ENCODE data around the gene ANKS6. TPM values are rescaled to one million over a fixed set of nuclear protein-coding genes. Genes with fewer than 3 reads are reported as not detected.

Gene ANKS6
- total RNA-seq, 2 donors from 2014 or later: 41.7 to 55.2 TPM

DNA sequence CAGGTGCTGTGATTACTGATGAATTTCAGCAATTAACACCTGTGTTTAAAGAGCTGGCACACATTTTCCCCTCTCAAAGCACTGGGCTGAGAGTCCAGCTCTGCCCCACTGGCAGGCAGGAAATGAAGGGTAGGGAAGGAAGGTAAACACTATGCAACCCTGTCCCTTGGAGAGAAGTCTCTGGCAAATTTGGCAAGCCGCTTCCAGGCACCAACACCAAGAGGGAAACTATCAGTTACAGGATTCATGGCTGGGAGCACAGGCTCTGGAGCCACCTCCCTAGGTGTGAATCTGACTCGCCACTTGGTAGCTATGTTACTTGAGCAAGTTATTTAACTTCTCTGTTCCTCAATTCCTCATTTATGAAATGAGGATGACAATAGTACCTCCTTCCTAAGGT, 3.3 kb downstream of the ANKS6 start:
- TF ChIP-seq, protein P1, sequence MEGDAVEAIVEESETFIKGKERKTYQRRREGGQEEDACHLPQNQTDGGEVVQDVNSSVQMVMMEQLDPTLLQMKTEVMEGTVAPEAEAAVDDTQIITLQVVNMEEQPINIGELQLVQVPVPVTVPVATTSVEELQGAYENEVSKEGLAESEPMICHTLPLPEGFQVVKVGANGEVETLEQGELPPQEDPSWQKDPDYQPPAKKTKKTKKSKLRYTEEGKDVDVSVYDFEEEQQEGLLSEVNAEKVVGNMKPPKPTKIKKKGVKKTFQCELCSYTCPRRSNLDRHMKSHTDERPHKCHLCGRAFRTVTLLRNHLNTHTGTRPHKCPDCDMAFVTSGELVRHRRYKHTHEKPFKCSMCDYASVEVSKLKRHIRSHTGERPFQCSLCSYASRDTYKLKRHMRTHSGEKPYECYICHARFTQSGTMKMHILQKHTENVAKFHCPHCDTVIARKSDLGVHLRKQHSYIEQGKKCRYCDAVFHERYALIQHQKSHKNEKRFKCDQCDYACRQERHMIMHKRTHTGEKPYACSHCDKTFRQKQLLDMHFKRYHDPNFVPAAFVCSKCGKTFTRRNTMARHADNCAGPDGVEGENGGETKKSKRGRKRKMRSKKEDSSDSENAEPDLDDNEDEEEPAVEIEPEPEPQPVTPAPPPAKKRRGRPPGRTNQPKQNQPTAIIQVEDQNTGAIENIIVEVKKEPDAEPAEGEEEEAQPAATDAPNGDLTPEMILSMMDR (conservative IDR thresholded peaks at IDR 0.05): no peak
- Mint-ChIP-seq H3K27ac (no peak overlapping the region), H3K4me1 (peaks cover 38% of the 10 kb centered on the region), H3K9me3 (peaks cover 6% of the 10 kb centered on the region), H3K36me3 (ENCODE audit: low read depth) (peaks cover 31% of the 10 kb centered on the region), H3K27me3 (ENCODE audit: insufficient read depth) (peaks cover 33% of the 10 kb centered on the region), H3K4me3 (no peak overlapping the region)
- Histone ChIP-seq H3K4me1 (ENCODE audit: control insufficient read depth, insufficient read depth, low read length) (peaks cover 18% of the 10 kb centered on the region), H3K27ac (ENCODE audit: low read depth, low read length) (no peak overlapping the region), H3K27me3 (ENCODE audit: control insufficient read depth, insufficient read depth, low read length, poor library complexity, severe bottlenecking) (peaks cover 24% of the 10 kb centered on the region), H3K36me3 (ENCODE audit: control insufficient read depth, insufficient read depth, low read length) (peaks cover 24% of the 10 kb centered on the region), H3K9ac (ENCODE audit: extremely low read depth, low read length, poor library complexity, severe bottlenecking) (no peak overlapping the region), H3K9me3 (ENCODE audit: control insufficient read depth, low read length) (peaks cover 1% of the 10 kb centered on the region), H3K4me3 (ENCODE audit: low read length) (no peak overlapping the region)
- WGBS, 2 experiments (ENCODE audit: insufficient coverage in 1 of 2, insufficient read length in 1 of 2): 80 to 86% methylated on average over 1 to 2 of the region's 2 CpGs
- DNase-seq: peak; percentile 62

DNA sequence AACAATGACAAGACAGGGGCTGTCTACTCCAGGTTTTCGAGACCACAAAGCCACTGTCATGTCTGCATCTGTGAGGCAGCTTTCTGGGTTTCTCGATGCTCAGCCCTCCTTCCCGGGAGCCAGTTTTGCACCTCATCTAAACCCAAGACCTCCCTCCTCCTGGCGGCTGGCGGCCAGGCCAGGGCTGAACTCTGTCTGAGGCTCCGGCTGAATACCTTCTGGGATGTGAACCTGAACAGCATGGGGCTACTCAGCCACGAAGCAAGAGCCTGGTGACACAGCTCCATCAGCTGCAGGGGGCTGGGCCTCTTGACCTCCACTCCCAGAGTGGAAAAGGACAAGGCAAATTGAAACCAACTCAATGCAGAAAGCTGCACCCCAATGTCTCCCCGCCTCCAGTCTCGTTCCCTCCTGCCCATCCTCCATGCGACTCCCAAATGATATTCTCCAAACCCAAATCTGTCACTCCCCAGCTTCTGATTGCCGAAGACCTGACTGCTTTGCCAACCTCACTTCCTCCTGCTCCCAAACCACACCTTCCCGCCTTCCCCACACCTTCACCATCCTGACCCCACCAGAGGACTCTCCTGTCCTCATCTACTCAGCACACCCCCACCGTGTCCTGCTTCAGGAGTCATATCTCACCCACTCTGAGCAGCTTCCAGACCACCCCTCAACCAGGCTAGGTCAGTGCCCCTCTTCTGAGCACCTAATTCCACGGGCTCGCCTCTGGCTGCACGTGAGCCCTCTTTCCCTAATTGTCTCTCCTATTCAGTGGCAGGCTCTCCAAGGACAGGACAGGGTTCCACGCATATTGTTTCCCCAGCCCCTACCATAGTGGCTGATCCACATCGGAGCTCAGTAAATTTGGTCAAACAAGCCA, 4.5 kb downstream of the ANKS6 start:
- Histone ChIP-seq H3K9me3 (ENCODE audit: control insufficient read depth, low read length) (no peaks in the 10 kb centered on the region), H3K27ac (ENCODE audit: low read depth, low read length) (no peak overlapping the region), H3K9ac (ENCODE audit: extremely low read depth, low read length, poor library complexity, severe bottlenecking) (no peak overlapping the region), H3K4me1 (ENCODE audit: control insufficient read depth, insufficient read depth, low read length) (peaks cover 18% of the 10 kb centered on the region), H3K4me3 (ENCODE audit: low read length) (no peak overlapping the region), H3K27me3 (ENCODE audit: control insufficient read depth, insufficient read depth, low read length, poor library complexity, severe bottlenecking) (peaks cover 21% of the 10 kb centered on the region), H3K36me3 (ENCODE audit: control insufficient read depth, insufficient read depth, low read length) (peaks cover 28% of the 10 kb centered on the region)
- DNase-seq: peak; percentile 80
- peaks cover 22% of the 10 kb centered on the region for H3K27me3 Mint-ChIP-seq (ENCODE audit: insufficient read depth)
- H3K4me3 Mint-ChIP-seq: peak overlapping the region; percentile 15
- peaks cover 38% of the 10 kb centered on the region for H3K4me1 Mint-ChIP-seq
- TF ChIP-seq, protein P1 (conservative IDR thresholded peaks at IDR 0.05): no peak
- peak overlapping the region; percentile 93 for H3K27ac Mint-ChIP-seq
- H3K36me3 Mint-ChIP-seq (ENCODE audit: low read depth): peaks cover 38% of the 10 kb centered on the region
- WGBS, 2 experiments (ENCODE audit: insufficient coverage in 1 of 2, insufficient read length in 1 of 2): 83 to 84% methylated on average over 14 to 18 of the region's 18 CpGs
- no peaks in the 10 kb centered on the region for H3K9me3 Mint-ChIP-seq

DNA sequence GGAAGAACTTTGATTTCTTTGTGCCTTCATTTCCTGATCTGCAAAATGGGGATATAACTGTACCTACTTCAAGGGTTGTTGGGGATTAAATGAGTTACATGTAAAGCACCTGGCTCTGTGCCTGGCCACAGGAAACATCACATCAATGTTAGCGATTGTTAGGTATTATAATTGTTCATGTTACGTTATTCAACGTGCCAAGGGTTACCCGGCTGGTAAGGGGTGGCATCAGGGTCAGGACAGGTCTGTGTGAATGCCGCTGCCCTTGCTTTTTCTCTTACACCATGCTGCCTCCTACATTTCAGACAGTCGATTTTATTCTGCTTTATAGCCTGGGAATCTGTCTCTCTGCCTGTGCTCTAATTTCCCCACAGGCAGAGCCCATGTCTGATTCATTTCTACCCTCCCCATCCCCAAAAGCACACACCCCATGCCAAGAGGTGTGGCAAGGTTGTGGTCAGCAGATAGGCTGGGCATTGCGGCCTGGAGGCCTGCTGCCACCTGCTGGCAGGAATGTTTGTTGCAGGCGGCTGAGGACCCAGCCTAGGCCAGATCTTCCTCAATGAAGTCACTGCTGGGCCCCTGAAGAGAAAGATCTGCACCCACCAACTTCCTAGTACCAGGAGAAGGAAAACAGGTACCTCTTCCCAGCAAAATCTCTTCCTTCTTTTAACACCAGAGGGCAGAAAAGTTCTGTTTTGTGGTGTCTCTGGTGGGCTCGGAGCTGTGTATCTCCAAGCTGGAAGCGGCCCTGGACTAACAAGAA, 5.3 kb downstream of the ANKS6 start:
- H3K27me3 Mint-ChIP-seq (ENCODE audit: insufficient read depth): peaks cover 20% of the 10 kb centered on the region
- TF ChIP-seq, protein P1 (conservative IDR thresholded peaks at IDR 0.05): peak; percentile 100
- H3K27ac Mint-ChIP-seq: peak overlapping the region; percentile 93
- no peak overlapping the region for H3K4me3 Mint-ChIP-seq
- Histone ChIP-seq H3K27ac (ENCODE audit: low read depth, low read length) (no peak overlapping the region), H3K9ac (ENCODE audit: extremely low read depth, low read length, poor library complexity, severe bottlenecking) (no peak overlapping the region), H3K9me3 (ENCODE audit: control insufficient read depth, low read length) (no peaks in the 10 kb centered on the region), H3K4me1 (ENCODE audit: control insufficient read depth, insufficient read depth, low read length) (peaks cover 18% of the 10 kb centered on the region), H3K27me3 (ENCODE audit: control insufficient read depth, insufficient read depth, low read length, poor library complexity, severe bottlenecking) (peaks cover 21% of the 10 kb centered on the region), H3K36me3 (ENCODE audit: control insufficient read depth, insufficient read depth, low read length) (peaks cover 28% of the 10 kb centered on the region), H3K4me3 (ENCODE audit: low read length) (no peak overlapping the region)
- peaks cover 38% of the 10 kb centered on the region for H3K4me1 Mint-ChIP-seq
- whole genome bisulfite sequencing, 2 experiments (ENCODE audit: insufficient coverage in 1 of 2, insufficient read length in 1 of 2): 66 to 85% methylated on average over 6 to 10 of the region's 10 CpGs
- no peaks in the 10 kb centered on the region for H3K9me3 Mint-ChIP-seq
- peaks cover 38% of the 10 kb centered on the region for H3K36me3 Mint-ChIP-seq (ENCODE audit: low read depth)
- DNase-seq: peak; percentile 96
